Glutamatergic neuron (in vitro differentiated cells): ENCODE results near the gene GALNT7. TPM values are rescaled to one million over a fixed set of nuclear protein-coding genes. Genes with fewer than 3 reads are reported as not detected.

Experiments
- DNase-seq: peaks from one replicate; pipeline ENCODE4 v3.0.0; 2022
- H3K27ac Mint-ChIP-seq: one replicate; pipeline ENCODE4 v1.8.0; 2020; ENCODE audit warnings: mild to moderate bottlenecking, mixed read lengths, inconsistent platforms; ENCODE audit not compliant: unreplicated experiment
- H3K27me3 Mint-ChIP-seq: one replicate; pipeline ENCODE4 v1.8.0; 2020; ENCODE audit warnings: mild to moderate bottlenecking, moderate library complexity, mixed read lengths, inconsistent platforms; ENCODE audit not compliant: unreplicated experiment
- H3K36me3 Mint-ChIP-seq: one replicate; pipeline ENCODE4 v1.8.0; 2020; ENCODE audit warnings: mild to moderate bottlenecking, mixed read lengths, inconsistent platforms; ENCODE audit not compliant: unreplicated experiment
- H3K4me1 Mint-ChIP-seq: one replicate; pipeline ENCODE4 v1.8.0; 2020; ENCODE audit warnings: mild to moderate bottlenecking, low read depth, mixed read lengths, inconsistent platforms; ENCODE audit not compliant: unreplicated experiment
- H3K4me3 Mint-ChIP-seq: one replicate; pipeline ENCODE4 v1.8.0; 2020; ENCODE audit warnings: mild to moderate bottlenecking, mixed read lengths, inconsistent platforms; ENCODE audit not compliant: unreplicated experiment
- H3K9me3 Mint-ChIP-seq: one replicate; pipeline ENCODE4 v1.8.0; 2020; ENCODE audit warnings: mild to moderate bottlenecking, moderate library complexity, mixed read lengths, inconsistent platforms; ENCODE audit not compliant: unreplicated experiment
- total RNA-seq: library from RNA; stranded (reverse); fragmentation: NEBNext Ultra II Directional; extraction: Animal tissue kit (Norgen Biotek cat#: 25700); gene quantifications from one replicate; pipeline ENCODE4 v1.2.1, GENCODE V29; 2021; ENCODE audit not compliant: unreplicated experiment
- TF ChIP-seq, protein P1 (sequence below): fragments of 200-600 bp; sonication (generic); IDR thresholded peaks from one replicate; pipeline ENCODE4 v1.5.0; 2021; ENCODE audit not compliant: partially characterized antibody, unreplicated experiment

Gene GALNT7
- total RNA-seq, 1 donor from 2014 or later: 17.9 TPM

DNA sequence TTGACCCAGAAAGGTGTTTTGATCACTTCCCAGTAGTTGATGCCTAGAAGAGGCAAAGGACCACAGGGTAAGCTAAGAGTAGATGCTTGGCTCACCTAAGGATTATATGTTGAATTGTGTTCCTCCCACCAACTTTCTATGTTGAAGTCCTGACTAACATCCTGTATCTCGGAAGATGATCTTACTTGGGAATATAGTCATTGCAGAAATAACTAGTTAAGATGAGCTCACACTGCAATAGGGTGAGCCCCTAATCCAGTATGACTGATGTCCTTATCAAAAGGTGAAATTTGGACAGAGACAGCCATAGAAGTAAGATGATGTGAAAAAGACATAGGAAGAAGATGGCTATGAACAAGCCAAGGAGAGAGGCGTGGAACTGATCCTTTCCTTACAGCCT lies 168.9 kb downstream of the GALNT7 start:
- Mint-ChIP-seq H3K4me3 (no peak overlapping the region), H3K27ac (no peak overlapping the region), H3K27me3 (peaks cover 3% of the 10 kb centered on the region), H3K9me3 (peaks cover 10% of the 10 kb centered on the region), H3K4me1 (peaks cover 4% of the 10 kb centered on the region), H3K36me3 (no peaks in the 10 kb centered on the region)
- no peak for DNase-seq
- TF ChIP-seq, protein P1, sequence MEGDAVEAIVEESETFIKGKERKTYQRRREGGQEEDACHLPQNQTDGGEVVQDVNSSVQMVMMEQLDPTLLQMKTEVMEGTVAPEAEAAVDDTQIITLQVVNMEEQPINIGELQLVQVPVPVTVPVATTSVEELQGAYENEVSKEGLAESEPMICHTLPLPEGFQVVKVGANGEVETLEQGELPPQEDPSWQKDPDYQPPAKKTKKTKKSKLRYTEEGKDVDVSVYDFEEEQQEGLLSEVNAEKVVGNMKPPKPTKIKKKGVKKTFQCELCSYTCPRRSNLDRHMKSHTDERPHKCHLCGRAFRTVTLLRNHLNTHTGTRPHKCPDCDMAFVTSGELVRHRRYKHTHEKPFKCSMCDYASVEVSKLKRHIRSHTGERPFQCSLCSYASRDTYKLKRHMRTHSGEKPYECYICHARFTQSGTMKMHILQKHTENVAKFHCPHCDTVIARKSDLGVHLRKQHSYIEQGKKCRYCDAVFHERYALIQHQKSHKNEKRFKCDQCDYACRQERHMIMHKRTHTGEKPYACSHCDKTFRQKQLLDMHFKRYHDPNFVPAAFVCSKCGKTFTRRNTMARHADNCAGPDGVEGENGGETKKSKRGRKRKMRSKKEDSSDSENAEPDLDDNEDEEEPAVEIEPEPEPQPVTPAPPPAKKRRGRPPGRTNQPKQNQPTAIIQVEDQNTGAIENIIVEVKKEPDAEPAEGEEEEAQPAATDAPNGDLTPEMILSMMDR: no peak

DNA sequence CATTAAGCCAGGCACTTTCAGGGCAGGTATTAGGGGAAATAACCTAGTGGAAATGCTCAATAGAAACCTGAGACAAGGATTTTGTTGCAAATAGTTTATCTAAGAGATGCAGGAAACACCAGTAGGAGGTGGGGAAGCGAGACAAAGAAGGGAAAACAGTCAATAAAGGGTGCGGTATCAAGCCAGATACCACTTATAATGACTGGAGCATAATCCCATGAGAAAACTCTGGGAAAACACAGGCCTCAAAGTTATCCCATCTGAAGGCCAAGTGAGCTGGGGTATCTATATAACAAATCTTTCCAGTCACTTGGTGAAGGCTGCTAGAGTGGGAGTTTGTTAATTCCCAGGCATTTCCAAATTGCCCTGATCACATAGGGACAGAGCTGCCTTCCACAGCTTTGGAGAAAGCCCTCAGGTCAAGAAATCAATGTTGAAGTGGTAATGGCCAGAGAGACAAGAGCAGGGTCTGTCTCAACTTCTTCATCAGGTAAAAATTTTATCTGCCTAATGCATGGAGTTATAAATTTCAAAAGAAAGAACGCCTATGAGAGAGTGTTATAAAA lies 175.3 kb downstream of the GALNT7 start:
- Mint-ChIP-seq H3K9me3 (no peaks in the 10 kb centered on the region), H3K27ac (no peak overlapping the region), H3K36me3 (no peaks in the 10 kb centered on the region), H3K4me3 (no peak overlapping the region), H3K4me1 (peaks cover 4% of the 10 kb centered on the region), H3K27me3 (no peaks in the 10 kb centered on the region)
- DNase-seq: no peak
- TF ChIP-seq, protein P1: no peak

- Mint-ChIP-seq H3K27ac (no peak overlapping the region), H3K4me1 (peaks cover 4% of the 10 kb centered on the region), H3K4me3 (no peak overlapping the region), H3K27me3 (no peaks in the 10 kb centered on the region), H3K9me3 (no peaks in the 10 kb centered on the region), H3K36me3 (no peaks in the 10 kb centered on the region)
- no peak for DNase-seq
- TF ChIP-seq, protein P1: no peak
Observed at GRCh38 chr4:173345648-173346047, 177.0 kb downstream of the GALNT7 start.

GRCh38 chr4:173346074-173346473 lies 177.5 kb downstream of the GALNT7 start:
- Mint-ChIP-seq H3K27ac (no peak overlapping the region), H3K4me3 (no peak overlapping the region), H3K27me3 (no peaks in the 10 kb centered on the region), H3K36me3 (no peaks in the 10 kb centered on the region), H3K9me3 (no peaks in the 10 kb centered on the region), H3K4me1 (peaks cover 4% of the 10 kb centered on the region)
- DNase-seq: no peak
- TF ChIP-seq, protein P1: no peak

DNA sequence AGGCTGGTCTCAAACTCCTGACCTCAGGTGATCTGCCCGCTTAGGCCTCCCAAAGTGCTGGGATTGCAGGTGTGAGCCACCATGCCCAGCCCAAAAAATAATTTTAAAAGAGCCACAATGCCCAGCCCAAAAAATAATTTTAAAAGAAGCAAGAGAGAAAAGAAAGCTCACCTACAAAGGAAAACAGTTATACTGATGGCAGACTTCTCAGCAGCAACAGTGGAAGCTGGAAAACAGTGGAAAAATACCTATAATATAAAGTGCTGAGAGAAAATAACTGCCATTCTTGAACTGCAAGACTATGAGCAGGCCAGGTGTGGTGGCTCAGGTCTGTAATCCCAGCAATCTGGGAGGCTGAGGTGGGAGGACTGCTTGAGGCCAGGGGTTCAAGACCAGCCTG lies 178.9 kb downstream of the GALNT7 start:
- Mint-ChIP-seq H3K4me3 (no peak overlapping the region), H3K4me1 (peaks cover 4% of the 10 kb centered on the region), H3K27me3 (no peaks in the 10 kb centered on the region), H3K27ac (no peak overlapping the region), H3K9me3 (no peaks in the 10 kb centered on the region), H3K36me3 (no peaks in the 10 kb centered on the region)
- DNase-seq: no peak
- TF ChIP-seq, protein P1: no peak
